Heart left ventricle (tissue), 16 donors: ENCODE measurements around the gene LITAFD. TPM values are rescaled to one million over a fixed set of nuclear protein-coding genes. Genes with fewer than 3 reads are reported as not detected.

Experiments used
- ATAC-seq, 4 donors: fragments of 200-7000 bp; cut with Tn5 transposase; one replicate each; pipeline ENCODE4 v1.9.1; 2020 to 2022; ENCODE audit warnings: moderate library complexity in 4 of 4, mild to moderate bottlenecking in 3 of 4, moderate number of reproducible peaks in 1 of 4
- DNase-seq, 5 donors: peaks; one replicate each; pipeline ENCODE4 v3.0.0-alpha.2; 2020
- H3K27ac ChIP-seq, 12 donors: fragments of 200-600 bp; sonication (generic) in 4 of 12; one replicate each; pipeline versions ENCODE4 v1.5.0 to v1.8.0; 2016 to 2022; ENCODE audit warnings: mild to moderate bottlenecking in 2 of 12
- H3K27me3 ChIP-seq, 9 donors: fragments of 200-600 bp; sonication (generic) in 2 of 9; one replicate each; pipeline versions ENCODE4 v1.5.1 to v1.8.0; 2016 to 2022; ENCODE audit warnings: mild to moderate bottlenecking in 3 of 9
- H3K36me3 ChIP-seq, 9 donors: fragments of 200-600 bp; sonication (generic) in 2 of 9; one replicate each; pipeline versions ENCODE4 v1.5.0 to v1.8.0; 2018 to 2022; ENCODE audit warnings: mild to moderate bottlenecking in 2 of 9
- H3K4me1 ChIP-seq, 12 donors: fragments of 200-600 bp; sonication (generic) in 4 of 12; one replicate each; pipeline versions ENCODE4 v1.5.0 to v1.8.0; 2016 to 2022; ENCODE audit warnings: mild to moderate bottlenecking in 3 of 12
- H3K4me3 ChIP-seq, 12 donors: fragments of 200-600 bp; sonication (generic) in 4 of 12; one replicate each; pipeline versions ENCODE4 v1.5.0 to v1.8.0; 2017 to 2022; ENCODE audit warnings: mild to moderate bottlenecking in 9 of 12, moderate library complexity in 4 of 12
- H3K9me3 ChIP-seq, 12 donors: fragments of 200-600 bp; sonication (generic) in 4 of 12; one replicate each; pipeline versions ENCODE4 v1.5.0 to v1.8.0; 2016 to 2022; ENCODE audit warnings: mild to moderate bottlenecking in 1 of 12
- POLR2A ChIP-seq, 2 donors: fragments of 450-650 bp; IDR thresholded peaks; one replicate each; pipeline ENCODE4 v1.6.1; 2017; ENCODE audit warnings: antibody characterized with exemption in 2 of 2, mild to moderate bottlenecking in 2 of 2, moderate library complexity in 2 of 2
- WGBS, 4 donors: extraction: QIAGEN DNeasy Blood & Tissue Kit in 2 of 4; methylation state at CpG; one replicate each; pipeline versions ENCODE4 v1.1.5 to v1.1.7; 2013 to 2018; 5-methylcytosine and 5-hydroxymethylcytosine counted together
- intact Hi-C, 10 donors: fragments of 100-400 bp; cut with DNase I; formaldehyde crosslinking; loops; one replicate each; pipeline versions ENCODE4 v1.11.1 to v1.14.2; 2022
- polyA plus RNA-seq, 2 donors: library from polyadenylated mRNA; stranded (reverse); fragments of 200-250 nt; gene quantifications; one replicate each; pipeline ENCODE4 v1.2.3, GENCODE V29; 2013
- total RNA-seq, 9 donors: library from RNA; depleted of rRNA in 2 of 9; stranded (reverse); fragments of >200 nt in 2 of 9; fragmentation: NEBNext Ultra II Directional in 3 of 9; extraction: Animal tissue kit (Norgen Biotek cat#: 25700) in 3 of 9; gene quantifications; one replicate each; pipeline versions ENCODE4 v1.1.0 to v1.2.4, GENCODE V29; 2016 to 2023
- TF ChIP-seq, protein P1 (sequence below), 12 donors: fragments of 200-600 bp; sonication (generic) in 4 of 12; IDR thresholded peaks; one replicate each; pipeline versions ENCODE4 v1.5.0 to v1.8.0; 2018 to 2022; ENCODE audit warnings: antibody characterized with exemption in 12 of 12, mild to moderate bottlenecking in 5 of 12
- donor health status: ischemic (EF 13 %, LVEDD 7.1; RV severe dilation, severe dysfunction).
- donor health status: healthy with polysubstance abuse.
- donor health status: DM: no; HTN: yes; CAD: no.
- donor health status: DM: no; HTN: no; CAD: no.
- donor health status: ischemic (EF 25% LVEDD 6.9; RV normal size, moderate dysfunction).
- donor health status: ischemic (EF 25% LVEDD 5.7; RV mildly dilated, moderate dysfunction).
- donor health status: healthy.
- donor health status: DM: yes; HTN: yes; CAD: no.
- donor health status: ischemic (EF 35%, LVEDD 5.7; RV mildly dilated, moderate dysfunction).
- donor health status: nonischemic (EF 11% LVEDD 7.7; RV severe dilation, severe dysfunction).
- donor health status: DM: yes; HTN: yes; CAD: no.
- donor health status: PGD.
- donor health status: ischemic (EF 29% LVEDD 5.4; RV normal size, mild dysfunction).
- donor health status: nonischemic (EF 23%, LVEDD 6.1; RV moderate dilation, normal function).

The LITAFD gene
- total and polyA plus RNA-seq, 11 donors = not detected

- Histone ChIP-seq H3K27me3 (no peaks in the 10 kb centered on the region), H3K27ac (no peak overlapping the region), H3K36me3 (peaks cover 3 to 100% (median 100%) of the 10 kb centered on the region in 9 donors), H3K9me3 (no peaks in the 10 kb centered on the region), H3K4me3 (no peak overlapping the region), H3K4me1 (no peaks in the 10 kb centered on the region)
- intact Hi-C loops = loop anchor here in 4 of 10 donors (10.0 kb wide), 1 partner anchor 103 kb away; no protein-coding TSS in a partner anchor
- WGBS, 4 donors = 77 to 84% (median 81%) methylated on average over 13 of the region's 13 CpGs
- TF ChIP-seq POLR2A (IDR thresholded peaks at IDR 0.05) = no peak
- TF ChIP-seq, protein P1, sequence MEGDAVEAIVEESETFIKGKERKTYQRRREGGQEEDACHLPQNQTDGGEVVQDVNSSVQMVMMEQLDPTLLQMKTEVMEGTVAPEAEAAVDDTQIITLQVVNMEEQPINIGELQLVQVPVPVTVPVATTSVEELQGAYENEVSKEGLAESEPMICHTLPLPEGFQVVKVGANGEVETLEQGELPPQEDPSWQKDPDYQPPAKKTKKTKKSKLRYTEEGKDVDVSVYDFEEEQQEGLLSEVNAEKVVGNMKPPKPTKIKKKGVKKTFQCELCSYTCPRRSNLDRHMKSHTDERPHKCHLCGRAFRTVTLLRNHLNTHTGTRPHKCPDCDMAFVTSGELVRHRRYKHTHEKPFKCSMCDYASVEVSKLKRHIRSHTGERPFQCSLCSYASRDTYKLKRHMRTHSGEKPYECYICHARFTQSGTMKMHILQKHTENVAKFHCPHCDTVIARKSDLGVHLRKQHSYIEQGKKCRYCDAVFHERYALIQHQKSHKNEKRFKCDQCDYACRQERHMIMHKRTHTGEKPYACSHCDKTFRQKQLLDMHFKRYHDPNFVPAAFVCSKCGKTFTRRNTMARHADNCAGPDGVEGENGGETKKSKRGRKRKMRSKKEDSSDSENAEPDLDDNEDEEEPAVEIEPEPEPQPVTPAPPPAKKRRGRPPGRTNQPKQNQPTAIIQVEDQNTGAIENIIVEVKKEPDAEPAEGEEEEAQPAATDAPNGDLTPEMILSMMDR (IDR thresholded peaks at IDR 0.05) = no peak
- DNase-seq = no peak
- ATAC-seq = no peak
Measured at GRCh38 chr16:8901320-8901861, 19.2 kb downstream of the LITAFD start.

- no peaks in the 10 kb centered on the region for H3K9me3 ChIP-seq
- intact Hi-C loops = loop anchor here in 4 of 10 donors (10.0 kb wide), 1 partner anchor 102 kb away; no protein-coding TSS in a partner anchor
- no peaks in the 10 kb centered on the region for H3K4me1 ChIP-seq
- no peak for ATAC-seq
- 91 to 96% (median 94%) methylated on average over 9 of the region's 9 CpGs for WGBS, 4 donors
- no peak for TF ChIP-seq POLR2A (IDR thresholded peaks at IDR 0.05)
- TF ChIP-seq, protein P1 (IDR thresholded peaks at IDR 0.05) = peak in 1 of 12 donors; percentile 19
- peaks cover 3 to 100% (median 100%) of the 10 kb centered on the region in 9 donors for H3K36me3 ChIP-seq
- DNase-seq = no peak
- H3K4me3 ChIP-seq = no peak overlapping the region
- no peak overlapping the region for H3K27ac ChIP-seq
- no peaks in the 10 kb centered on the region for H3K27me3 ChIP-seq
Measured at GRCh38 chr16:8903004-8903403, 20.9 kb downstream of the LITAFD start.

DNA sequence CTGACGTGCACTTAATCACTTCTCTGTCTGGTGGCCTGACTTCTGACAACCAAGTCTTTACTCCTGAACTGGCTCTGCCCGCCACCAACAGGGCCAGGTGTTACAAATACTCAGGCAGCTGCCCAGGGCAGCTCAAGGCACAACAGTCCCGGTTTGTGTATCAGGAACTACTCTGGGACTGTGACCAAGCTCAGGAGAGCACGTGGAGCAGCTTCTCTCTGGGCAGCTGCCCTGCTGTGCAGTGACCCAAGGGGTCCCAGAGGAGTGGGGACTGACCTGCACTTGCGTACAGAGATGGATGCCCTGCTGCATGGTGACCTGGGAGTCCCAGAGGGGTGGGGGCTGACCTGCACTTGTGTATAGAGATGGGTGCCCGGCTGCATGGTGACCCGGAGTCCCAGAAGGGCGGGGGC lies 21.9 kb downstream of the LITAFD start:
- TF ChIP-seq, protein P1 (IDR thresholded peaks at IDR 0.05) = no peak
- no peak for TF ChIP-seq POLR2A (IDR thresholded peaks at IDR 0.05)
- peak in 1 of 4 donors; percentile 33 for ATAC-seq
- Histone ChIP-seq H3K4me1 (peaks cover 0 to 3% (median 0%) of the 10 kb centered on the region in 12 donors), H3K36me3 (peaks cover 3 to 100% (median 100%) of the 10 kb centered on the region in 9 donors), H3K27me3 (no peaks in the 10 kb centered on the region), H3K9me3 (no peaks in the 10 kb centered on the region), H3K27ac (no peak overlapping the region), H3K4me3 (no peak overlapping the region)
- no peak for DNase-seq
- intact Hi-C loops = loop anchor here in 4 of 10 donors (10.0 kb wide), 1 partner anchor 101 kb away; no protein-coding TSS in a partner anchor
- 80 to 91% (median 89%) methylated on average over 7 to 8 of the region's 8 CpGs for WGBS, 4 donors

DNA sequence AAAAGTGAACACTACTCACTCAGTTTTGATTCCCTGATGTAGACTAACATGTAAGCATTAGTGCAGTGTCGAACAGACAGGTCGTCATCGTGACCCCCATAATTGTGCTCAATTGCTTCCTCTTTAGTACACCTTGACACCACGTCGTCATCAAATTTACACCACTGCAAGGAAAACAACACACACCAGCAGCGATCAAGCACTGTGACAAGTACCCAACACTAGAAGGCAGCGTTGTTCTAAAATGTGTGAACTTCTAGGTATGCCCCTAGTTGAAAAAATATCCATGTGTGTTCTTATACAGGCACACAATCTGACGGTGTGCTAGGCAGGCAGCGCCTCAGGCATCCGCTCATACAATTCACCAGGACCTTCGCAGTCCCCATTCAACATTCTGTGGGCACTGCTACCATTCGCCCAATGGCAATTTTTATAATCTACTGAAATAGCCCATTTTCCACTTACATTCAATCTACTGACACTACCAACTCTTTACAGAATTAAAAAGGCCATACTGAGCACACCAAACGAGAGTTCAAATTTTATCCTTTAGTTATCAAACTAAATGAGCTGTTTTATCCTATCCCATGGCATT lies 23.1 kb downstream of the LITAFD start:
- H3K9me3 ChIP-seq = no peaks in the 10 kb centered on the region
- no peak for DNase-seq
- no peak overlapping the region for H3K27ac ChIP-seq
- intact Hi-C loops = loop anchor here in 6 of 10 donors (5.0 to 10.0 kb wide), 2 partner anchors 100 to 102 kb away; no protein-coding TSS in a partner anchor
- no peaks in the 10 kb centered on the region for H3K27me3 ChIP-seq
- 75 to 80% (median 77%) methylated on average over 13 of the region's 13 CpGs for WGBS, 4 donors
- H3K4me1 ChIP-seq = peaks cover 0 to 7% (median 0%) of the 10 kb centered on the region in 12 donors
- TF ChIP-seq, protein P1 (IDR thresholded peaks at IDR 0.05) = peak in 8 of 12 donors; percentile 9 to 43 (median 20)
- TF ChIP-seq POLR2A (IDR thresholded peaks at IDR 0.05) = no peak
- ATAC-seq = peak in 1 of 4 donors; percentile 42
- peaks cover 3 to 100% (median 99%) of the 10 kb centered on the region in 9 donors for H3K36me3 ChIP-seq
- H3K4me3 ChIP-seq = no peak overlapping the region
